Measurements from ENCODE around the gene BRD9. TPM values are rescaled to one million over a fixed set of nuclear protein-coding genes. Genes with fewer than 3 reads are reported as not detected.
"Not testable (repeated sequence)": the region's sequence is repeated elsewhere in the genome, so short reads cannot be mapped to it uniquely, and the experiment has no call there.

Gene BRD9
- total RNA-seq (2014; rRNA removed; shearing (Covaris generic)), result 71.5 and 77.6 TPM in 2 replicates

DNA sequence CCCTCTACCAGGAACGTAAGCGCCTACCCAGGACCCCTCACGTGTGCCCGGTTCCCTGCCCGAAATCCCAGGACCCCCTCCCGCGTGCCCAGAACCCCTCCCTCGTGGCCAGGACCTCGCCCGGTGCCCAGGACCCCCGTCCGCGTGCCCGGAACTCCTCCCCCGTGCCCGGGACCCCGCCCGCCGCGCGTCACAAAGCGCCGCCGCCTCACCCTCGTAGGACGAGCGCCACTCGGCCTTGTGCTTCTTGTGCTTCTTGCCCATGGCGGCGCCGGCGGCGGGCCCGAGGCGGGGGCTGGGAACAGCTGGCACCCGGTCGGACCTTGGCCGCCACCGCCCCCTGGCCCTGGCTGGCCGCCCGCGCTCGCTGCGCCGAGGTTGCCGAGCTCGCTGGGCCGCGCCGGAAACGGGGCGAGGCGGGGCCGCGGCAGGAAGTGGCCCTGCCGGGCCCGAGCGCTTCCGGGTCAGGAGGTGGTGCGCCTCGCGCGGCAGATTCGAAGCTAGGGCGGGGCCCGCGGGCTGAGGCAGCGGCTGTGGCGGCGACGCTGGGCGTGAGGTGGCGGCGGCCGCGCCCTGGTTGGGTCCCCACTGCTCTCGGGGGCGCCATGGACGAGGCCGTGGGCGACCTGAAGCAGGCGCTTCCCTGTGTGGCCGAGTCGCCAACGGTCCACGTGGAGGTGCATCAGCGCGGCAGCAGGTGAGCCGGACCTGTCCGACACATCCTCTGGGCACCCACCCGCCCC, at the start of gene BRD9, which contains the start of gene TRIP13:
TSS of gene BRD9 (minus strand) at position 408 of the 743 bp plus-strand sequence. CDS start at position 264, 144 bp downstream.
TSS of gene TRIP13 (plus strand) at position 491 of the 743 bp plus-strand sequence. CDS start at position 606, 115 bp downstream.
- Histone ChIP-seq H3K4me3 (peak within 1 kb of the TSS; percentile 96), H3K4me1 (replicated peaks) (peaks cover 19% of the 10 kb centered on the region), H3K36me3 (peaks cover 90% of the 10 kb centered on the region), H3K9me3 (replicated peaks) (no peaks in the 10 kb centered on the region), H3K27ac (peak within 1 kb of the TSS; percentile 92), H3K27me3 (replicated peaks) (no peaks in the 10 kb centered on the region)
- DNase-seq (ENCODE audit: low read depth in 1 of 2, low spot score in 2 of 2), result peak; percentile 80 to 93

DNA sequence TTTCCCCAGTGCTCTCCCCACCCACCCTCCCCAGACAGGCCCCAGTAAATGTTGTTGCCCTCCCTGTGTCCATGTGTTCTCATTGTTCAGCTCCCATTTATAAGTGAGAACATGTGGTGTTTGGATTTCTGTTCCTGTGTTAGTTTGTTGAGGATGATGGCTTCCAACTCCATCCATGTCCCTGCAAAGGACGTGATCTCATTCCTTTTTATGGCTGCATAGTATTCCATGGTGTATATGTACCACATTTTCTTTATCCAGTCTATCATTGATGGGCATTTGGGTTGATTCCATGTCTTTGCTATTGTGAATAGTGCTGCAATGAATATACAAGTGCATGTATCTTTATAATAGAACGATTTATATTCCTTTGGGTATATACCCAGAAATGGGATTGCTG, 48.1 kb upstream of the BRD9 start:
- not testable (repeated sequence) for H3K4me1 ChIP-seq (replicated peaks); H3K4me3 ChIP-seq; H3K27ac ChIP-seq; DNase-seq (ENCODE audit: low read depth in 1 of 2, low spot score in 2 of 2); H3K36me3 ChIP-seq; H3K9me3 ChIP-seq (replicated peaks)
- peaks cover 39% of the 10 kb centered on the region for H3K27me3 ChIP-seq (replicated peaks)

DNA sequence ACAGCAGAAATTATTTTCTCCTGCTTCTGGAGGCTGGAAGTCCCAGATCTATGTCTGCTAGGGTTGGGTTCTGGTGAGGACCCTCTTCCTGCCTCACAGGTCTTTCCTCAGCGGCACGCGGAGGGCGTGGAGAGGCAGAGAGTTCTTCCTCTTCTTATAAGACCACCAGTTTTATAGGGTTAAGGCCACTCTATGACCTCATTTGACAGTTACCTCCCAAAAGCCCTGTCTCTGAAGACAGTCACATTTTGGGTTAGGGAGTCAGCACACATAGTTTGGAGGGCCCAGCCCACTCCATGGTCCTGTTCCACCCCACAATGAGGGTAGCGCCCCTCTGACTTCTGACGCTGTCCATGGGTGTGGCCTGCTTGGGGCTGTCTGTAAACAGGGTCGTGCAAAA, 46.8 kb upstream of the BRD9 start:
- no peaks in the 10 kb centered on the region for H3K4me1 ChIP-seq (replicated peaks)
- no peaks in the 10 kb centered on the region for H3K9me3 ChIP-seq (replicated peaks)
- no peaks in the 10 kb centered on the region for H3K36me3 ChIP-seq
- peak in 1 of 2 experiments; percentile 41 for DNase-seq (ENCODE audit: low read depth in 1 of 2, low spot score in 2 of 2)
- H3K27ac ChIP-seq, result no peak overlapping the region
- H3K27me3 ChIP-seq (replicated peaks), result peaks cover 30% of the 10 kb centered on the region
- H3K4me3 ChIP-seq, result no peak overlapping the region

GRCh38 chr5:937151-937924, 44.7 kb upstream of the BRD9 start:
- H3K4me1 ChIP-seq (replicated peaks), result no peaks in the 10 kb centered on the region
- DNase-seq (ENCODE audit: low read depth in 1 of 2, low spot score in 2 of 2), result peak in 1 of 2 experiments; percentile 45
- H3K4me3 ChIP-seq, result no peak overlapping the region
- H3K9me3 ChIP-seq (replicated peaks), result no peaks in the 10 kb centered on the region
- no peaks in the 10 kb centered on the region for H3K36me3 ChIP-seq
- peaks cover 15% of the 10 kb centered on the region for H3K27me3 ChIP-seq (replicated peaks)
- no peak overlapping the region for H3K27ac ChIP-seq

- Histone ChIP-seq H3K9me3 (replicated peaks) (no peaks in the 10 kb centered on the region), H3K4me3 (no peak overlapping the region), H3K27me3 (replicated peaks) (peaks cover 14% of the 10 kb centered on the region), H3K27ac (no peak overlapping the region), H3K4me1 (replicated peaks) (no peaks in the 10 kb centered on the region), H3K36me3 (no peaks in the 10 kb centered on the region)
- DNase-seq (ENCODE audit: low read depth in 1 of 2, low spot score in 2 of 2), result peak in 1 of 2 experiments; percentile 49
Observed at GRCh38 chr5:936149-937144, 43.8 kb upstream of the BRD9 start.

DNA sequence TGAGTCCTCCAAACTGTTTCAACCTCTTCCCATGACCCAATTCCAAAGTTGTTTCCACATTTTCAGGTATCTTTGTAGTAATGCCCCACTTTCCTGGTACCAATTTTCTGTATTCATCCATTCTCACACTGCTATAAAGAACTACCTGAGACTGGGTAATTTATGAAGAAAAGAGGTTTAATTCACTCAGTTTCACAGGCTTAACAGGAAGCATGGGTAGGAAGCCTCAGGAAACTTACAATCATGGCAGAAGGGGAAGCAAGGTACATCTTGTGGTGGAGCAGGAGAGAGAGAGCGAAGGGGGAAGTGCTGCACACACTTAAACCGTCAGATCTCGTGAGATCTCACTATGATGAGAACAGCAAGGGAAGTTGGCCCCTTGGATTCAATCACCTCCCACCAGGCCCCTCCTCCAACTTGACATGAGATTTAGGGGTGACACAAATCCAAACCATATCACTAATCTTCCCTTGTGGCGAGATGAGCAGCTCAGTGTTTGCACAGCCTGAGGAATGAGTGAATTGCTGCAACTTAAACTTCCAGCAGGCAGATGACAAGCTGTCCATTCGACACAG, 43.0 kb upstream of the BRD9 start:
- no peak overlapping the region for H3K4me3 ChIP-seq
- peaks cover 15% of the 10 kb centered on the region for H3K27me3 ChIP-seq (replicated peaks)
- no peak overlapping the region for H3K27ac ChIP-seq
- no peaks in the 10 kb centered on the region for H3K36me3 ChIP-seq
- no peaks in the 10 kb centered on the region for H3K4me1 ChIP-seq (replicated peaks)
- peak in 1 of 2 experiments; percentile 36 for DNase-seq (ENCODE audit: low read depth in 1 of 2, low spot score in 2 of 2)
- no peaks in the 10 kb centered on the region for H3K9me3 ChIP-seq (replicated peaks)

GRCh38 chr5:934381-934967, 41.9 kb upstream of the BRD9 start:
- not testable (repeated sequence) for H3K27me3 ChIP-seq (replicated peaks); H3K4me3 ChIP-seq; H3K36me3 ChIP-seq; H3K4me1 ChIP-seq (replicated peaks); H3K27ac ChIP-seq; H3K9me3 ChIP-seq (replicated peaks)
- DNase-seq (ENCODE audit: low read depth in 1 of 2, low spot score in 2 of 2), result peak in 1 of 2 experiments; percentile 37

- H3K27ac ChIP-seq; H3K4me1 ChIP-seq (replicated peaks); H3K36me3 ChIP-seq; H3K9me3 ChIP-seq (replicated peaks); H3K27me3 ChIP-seq (replicated peaks); H3K4me3 ChIP-seq: not testable (repeated sequence)
- peak in 1 of 2 experiments; percentile 31 for DNase-seq (ENCODE audit: low read depth in 1 of 2, low spot score in 2 of 2)
Observed at GRCh38 chr5:933951-934350, 41.4 kb upstream of the BRD9 start.

DNA sequence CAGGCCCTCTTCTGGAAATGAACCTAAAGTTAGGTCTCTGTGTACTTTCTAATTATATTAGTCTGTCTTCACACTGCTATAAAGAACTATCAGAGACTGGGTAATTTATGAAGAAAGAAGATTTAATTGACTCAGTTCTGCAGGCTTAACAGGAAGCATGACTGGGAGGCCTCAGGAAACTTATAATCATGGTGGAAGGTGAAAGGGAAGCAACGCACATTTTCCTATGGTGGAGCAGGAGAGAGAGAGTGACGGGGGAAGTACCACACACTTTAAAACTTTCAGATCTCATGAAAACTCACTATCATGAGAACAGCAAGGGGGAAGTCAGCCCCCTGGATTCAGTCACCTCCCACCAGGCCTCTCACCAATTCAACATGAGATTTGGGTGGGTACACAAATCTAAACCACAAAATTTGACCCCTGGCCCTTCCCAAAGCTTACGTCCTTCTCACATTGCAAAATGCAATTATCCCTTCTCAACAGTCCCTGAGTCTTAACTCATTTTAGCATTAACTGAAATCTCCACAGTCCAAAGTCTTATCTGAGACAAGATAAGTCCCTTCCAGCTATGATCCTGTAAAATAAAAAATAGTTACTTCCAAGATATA, 40.8 kb upstream of the BRD9 start:
- no peak overlapping the region for H3K27ac ChIP-seq
- peak in 1 of 2 experiments; percentile 22 for DNase-seq (ENCODE audit: low read depth in 1 of 2, low spot score in 2 of 2)
- peaks cover 8% of the 10 kb centered on the region for H3K27me3 ChIP-seq (replicated peaks)
- no peaks in the 10 kb centered on the region for H3K4me1 ChIP-seq (replicated peaks)
- no peaks in the 10 kb centered on the region for H3K9me3 ChIP-seq (replicated peaks)
- no peak overlapping the region for H3K4me3 ChIP-seq
- no peaks in the 10 kb centered on the region for H3K36me3 ChIP-seq

DNA sequence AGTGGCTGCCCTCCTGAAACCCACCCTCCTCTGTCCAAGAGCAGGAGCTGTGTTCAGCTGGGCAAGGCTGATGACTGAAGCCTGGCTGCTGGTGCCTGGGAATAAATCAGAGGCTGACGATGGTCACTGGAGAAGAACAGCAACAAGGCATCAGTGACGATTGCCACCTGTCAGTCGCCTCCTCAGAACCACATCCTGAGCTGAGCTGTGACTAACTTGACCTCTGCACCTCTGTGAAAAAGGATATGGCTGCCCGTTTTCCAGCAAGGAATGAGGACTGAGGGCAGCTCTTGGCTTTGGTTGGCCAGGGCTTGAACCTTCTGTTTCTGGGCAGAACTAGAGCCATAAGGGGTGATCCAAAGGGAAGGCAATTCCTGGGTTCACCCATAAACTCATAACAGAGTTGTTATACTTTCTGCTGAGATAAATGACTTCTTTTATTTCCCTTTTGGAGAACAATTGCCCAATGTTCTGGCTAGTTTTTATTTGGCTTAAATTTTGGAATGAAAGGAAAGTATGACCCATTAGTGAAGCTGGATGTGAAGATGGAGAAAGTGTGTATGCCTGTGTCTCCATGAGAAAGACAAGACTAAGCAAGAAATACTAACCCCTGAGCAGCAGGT, 40.1 kb upstream of the BRD9 start:
- no peaks in the 10 kb centered on the region for H3K36me3 ChIP-seq
- peak in 1 of 2 experiments; percentile 43 for DNase-seq (ENCODE audit: low read depth in 1 of 2, low spot score in 2 of 2)
- peaks cover 8% of the 10 kb centered on the region for H3K27me3 ChIP-seq (replicated peaks)

DNA sequence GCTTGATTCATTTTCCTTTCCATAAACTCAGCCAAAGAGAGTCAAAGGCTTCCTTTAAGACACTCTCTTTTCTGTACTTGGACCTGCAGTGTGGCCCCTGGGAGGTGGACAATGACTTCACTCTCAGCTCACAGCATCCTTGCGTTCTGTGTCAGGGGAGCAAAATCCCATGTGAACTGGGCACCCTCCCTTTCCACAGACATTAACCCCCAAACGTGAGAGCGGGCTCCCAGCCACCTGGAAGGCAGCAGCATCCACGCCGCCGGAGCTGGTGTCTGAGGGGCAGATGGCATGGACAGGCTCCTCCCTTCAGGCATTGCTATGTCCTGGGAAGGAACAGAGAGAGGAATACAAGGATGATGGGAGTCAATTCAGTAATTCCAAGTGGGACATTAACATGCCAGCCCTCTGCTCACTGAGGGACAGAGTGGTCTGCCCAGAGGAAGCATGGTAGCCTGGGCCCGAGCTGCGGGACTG, 39.6 kb upstream of the BRD9 start:
- Histone ChIP-seq H3K27me3 (replicated peaks) (peaks cover 8% of the 10 kb centered on the region), H3K36me3 (no peaks in the 10 kb centered on the region), H3K27ac (no peak overlapping the region), H3K4me3 (no peak overlapping the region), H3K9me3 (replicated peaks) (no peaks in the 10 kb centered on the region), H3K4me1 (replicated peaks) (peaks cover under 1% of the 10 kb centered on the region; the same call in 1 of the 2 replicates)
- DNase-seq (ENCODE audit: low read depth in 1 of 2, low spot score in 2 of 2), result peak in 1 of 2 experiments; percentile 53

More for the DNA sequence above, 40.1 kb upstream of the BRD9 start:
- no peaks in the 10 kb centered on the region for H3K9me3 ChIP-seq (replicated peaks)
- H3K4me3 ChIP-seq, result no peak overlapping the region
- H3K27ac ChIP-seq, result no peak overlapping the region
- H3K4me1 ChIP-seq (replicated peaks), result no peaks in the 10 kb centered on the region
